CD8-positive, alpha-beta memory T cell (primary cell): Measurements from ENCODE around the gene SCG2. TPM values are rescaled to one million over a fixed set of nuclear protein-coding genes. Genes with fewer than 3 reads are reported as not detected.

ENCODE experiments used
- CTCF ChIA-PET: fragments of 350-600 bp; sonication (Branson Sonifier 250); formaldehyde crosslinking; loops from one replicate; lab custom pipeline; 2021; ENCODE audit warnings: antibody characterized with exemption; lab: Charles Lee
- POLR2A ChIA-PET: fragments of 350-600 bp; sonication (Branson Sonifier 250); formaldehyde crosslinking; loops from one replicate; lab custom pipeline; 2021; ENCODE audit warnings: antibody characterized with exemption; lab: Charles Lee
- DNase-seq, 5 donors: peaks; one replicate each; pipeline versions ENCODE4 v3.0.0 to v3.0.0-alpha.2; 2020 to 2022; ENCODE audit warnings: mixed read lengths in 1 of 5
- H3K27ac ChIP-seq: one replicate; pipeline ENCODE4 v1.7.0; 2013; ENCODE audit warnings: low read depth, mild to moderate bottlenecking, low read length, moderate library complexity
- H3K27me3 ChIP-seq: 2 replicates; pipeline ENCODE4 v1.7.0; 2013; ENCODE audit warnings: low read length, mild to moderate bottlenecking; ENCODE audit not compliant: insufficient read depth, poor library complexity, severe bottlenecking
- H3K36me3 ChIP-seq: 2 replicates; pipeline ENCODE4 v1.7.0; 2013; ENCODE audit warnings: mild to moderate bottlenecking, low read length, moderate library complexity; ENCODE audit not compliant: insufficient read depth
- H3K4me1 ChIP-seq: 2 replicates; pipeline ENCODE4 v1.7.0; 2013; ENCODE audit warnings: mild to moderate bottlenecking, low read length, moderate library complexity; ENCODE audit not compliant: insufficient read depth
- H3K4me3 ChIP-seq: 2 replicates; pipeline ENCODE4 v1.7.0; 2013; ENCODE audit warnings: mild to moderate bottlenecking, low read length
- H3K9me3 ChIP-seq: 2 replicates; pipeline ENCODE4 v1.7.0; 2013; ENCODE audit warnings: mild to moderate bottlenecking, low read length
- H3K27ac Mint-ChIP-seq, 8 donors: one replicate each; pipeline ENCODE4 v1.8.0; 2020 to 2021; ENCODE audit warnings: mixed read lengths in 8 of 8, mild to moderate bottlenecking in 6 of 8, inconsistent platforms in 3 of 8, moderate library complexity in 3 of 8
- H3K27me3 Mint-ChIP-seq, 2 donors: one replicate each; pipeline ENCODE4 v1.8.0; 2020 to 2021; ENCODE audit warnings: mixed read lengths in 2 of 2, mild to moderate bottlenecking in 1 of 2, moderate library complexity in 1 of 2
- H3K36me3 Mint-ChIP-seq, 3 donors: one replicate each; pipeline ENCODE4 v1.8.0; 2020 to 2021; ENCODE audit warnings: mixed read lengths in 3 of 3, inconsistent platforms in 1 of 3, mild to moderate bottlenecking in 1 of 3
- H3K4me1 Mint-ChIP-seq, 3 donors: one replicate each; pipeline ENCODE4 v1.8.0; 2020 to 2021; ENCODE audit warnings: mixed read lengths in 3 of 3, inconsistent platforms in 1 of 3, mild to moderate bottlenecking in 1 of 3
- H3K4me3 Mint-ChIP-seq, 7 donors: one replicate each; pipeline ENCODE4 v1.8.0; 2020 to 2021; ENCODE audit warnings: mixed read lengths in 7 of 7, mild to moderate bottlenecking in 6 of 7, moderate library complexity in 4 of 7, inconsistent platforms in 2 of 7
- H3K9me3 Mint-ChIP-seq, 5 donors: one replicate each; pipeline ENCODE4 v1.8.0; 2020 to 2022; ENCODE audit warnings: mixed read lengths in 5 of 5, mild to moderate bottlenecking in 3 of 5, moderate library complexity in 2 of 5, inconsistent platforms in 1 of 5
- polyA plus RNA-seq: library from polyadenylated mRNA; unstranded; fragments of 300-500 nt; fragmentation: Illumina TruSeq; gene quantifications from one replicate; pipeline ENCODE4 v1.2.3, GENCODE V29; 2021
- total RNA-seq, 2 experiments: library from RNA; stranded (reverse); gene quantifications; one replicate each; pipeline ENCODE4 v1.2.3, GENCODE V29; 2021

Gene SCG2, protein sequence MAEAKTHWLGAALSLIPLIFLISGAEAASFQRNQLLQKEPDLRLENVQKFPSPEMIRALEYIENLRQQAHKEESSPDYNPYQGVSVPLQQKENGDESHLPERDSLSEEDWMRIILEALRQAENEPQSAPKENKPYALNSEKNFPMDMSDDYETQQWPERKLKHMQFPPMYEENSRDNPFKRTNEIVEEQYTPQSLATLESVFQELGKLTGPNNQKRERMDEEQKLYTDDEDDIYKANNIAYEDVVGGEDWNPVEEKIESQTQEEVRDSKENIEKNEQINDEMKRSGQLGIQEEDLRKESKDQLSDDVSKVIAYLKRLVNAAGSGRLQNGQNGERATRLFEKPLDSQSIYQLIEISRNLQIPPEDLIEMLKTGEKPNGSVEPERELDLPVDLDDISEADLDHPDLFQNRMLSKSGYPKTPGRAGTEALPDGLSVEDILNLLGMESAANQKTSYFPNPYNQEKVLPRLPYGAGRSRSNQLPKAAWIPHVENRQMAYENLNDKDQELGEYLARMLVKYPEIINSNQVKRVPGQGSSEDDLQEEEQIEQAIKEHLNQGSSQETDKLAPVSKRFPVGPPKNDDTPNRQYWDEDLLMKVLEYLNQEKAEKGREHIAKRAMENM
- not detected for total RNA-seq
- not detected for polyA plus RNA-seq

DNA sequence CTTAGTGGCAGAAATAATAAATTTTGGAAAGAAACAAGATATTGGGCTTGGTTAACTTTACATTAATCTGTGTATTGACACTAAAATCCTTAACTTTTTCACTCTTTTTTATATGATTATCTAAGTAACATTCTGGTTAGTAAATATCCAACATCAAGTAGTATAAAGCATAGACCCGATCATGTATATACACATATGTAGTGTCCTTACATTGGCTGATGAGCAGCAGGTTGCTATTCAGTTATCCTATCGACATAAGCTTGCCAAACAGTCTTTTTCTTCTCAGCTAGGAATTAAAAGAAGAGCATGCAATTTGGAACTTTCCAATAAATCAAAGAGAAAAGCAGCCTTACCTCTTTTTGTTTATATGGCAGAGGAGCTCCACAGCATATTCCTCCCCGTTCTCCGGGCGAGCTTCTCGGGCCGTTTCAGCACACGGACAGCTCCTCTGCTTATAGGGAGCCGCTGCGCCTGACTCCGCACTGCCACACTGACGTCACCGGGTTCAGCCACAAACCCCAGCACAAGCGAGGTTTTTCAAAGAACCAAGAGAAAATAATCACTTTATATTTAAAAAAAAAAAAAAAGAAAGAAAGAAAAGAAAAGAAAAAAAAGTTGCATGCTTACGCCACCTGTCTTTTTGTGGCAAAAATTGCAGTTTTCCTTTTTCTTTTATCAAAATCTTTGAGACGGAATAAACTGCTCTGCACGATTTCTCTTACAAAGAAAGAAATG lies at the start of gene SCG2:
SCG2 (minus strand) TSS at position 430 of the 735 bp plus-strand sequence. CDS start 3,079 bp downstream, outside the sequence.
- no peaks in the 10 kb centered on the region for H3K36me3 ChIP-seq

GRCh38 chr2:223649554-223650533 lies 47.7 kb upstream of the SCG2 start:
- Histone ChIP-seq H3K9me3 (no peaks in the 10 kb centered on the region), H3K27ac (no peak overlapping the region), H3K4me3 (no peak overlapping the region), H3K4me1 (no peaks in the 10 kb centered on the region), H3K27me3 (no peaks in the 10 kb centered on the region), H3K36me3 (no peaks in the 10 kb centered on the region)
- Mint-ChIP-seq H3K9me3 (peaks cover 0 to 2% (median 1%) of the 10 kb centered on the region in 5 donors), H3K27ac (no peak overlapping the region), H3K27me3 (peaks cover 3 to 11% of the 10 kb centered on the region in 2 donors), H3K4me1 (no peaks in the 10 kb centered on the region), H3K4me3 (no peak overlapping the region), H3K36me3 (no peaks in the 10 kb centered on the region)
- no peak for DNase-seq
- CTCF ChIA-PET: interaction anchor here (1.3 kb wide), 1 partner anchor 9 kb away, joined by 3 read pairs; no protein-coding TSS in a partner anchor
- POLR2A ChIA-PET: no interaction called here

More for the DNA sequence above, at the start of gene SCG2:
- peak within 1 kb of the TSS in 1 of 7 donors; percentile 13 for H3K4me3 Mint-ChIP-seq
- ChIA-PET CTCF (no interaction called here), POLR2A (no interaction called here)
- H3K9me3 Mint-ChIP-seq: no peaks in the 10 kb centered on the region
- H3K27me3 ChIP-seq: no peaks in the 10 kb centered on the region
- peak in 2 of 5 donors; percentile 13 to 49 for DNase-seq
- no peaks in the 10 kb centered on the region for H3K36me3 Mint-ChIP-seq
- no peak within 1 kb of the TSS for H3K27ac ChIP-seq
- H3K4me1 ChIP-seq: no peaks in the 10 kb centered on the region
- no peak within 1 kb of the TSS for H3K4me3 ChIP-seq
- no peaks in the 10 kb centered on the region for H3K9me3 ChIP-seq
- peaks cover 6 to 16% of the 10 kb centered on the region in 2 donors for H3K27me3 Mint-ChIP-seq
- peaks cover 0 to 8% (median 0%) of the 10 kb centered on the region in 3 donors for H3K4me1 Mint-ChIP-seq
- H3K27ac Mint-ChIP-seq: no peak within 1 kb of the TSS

DNA sequence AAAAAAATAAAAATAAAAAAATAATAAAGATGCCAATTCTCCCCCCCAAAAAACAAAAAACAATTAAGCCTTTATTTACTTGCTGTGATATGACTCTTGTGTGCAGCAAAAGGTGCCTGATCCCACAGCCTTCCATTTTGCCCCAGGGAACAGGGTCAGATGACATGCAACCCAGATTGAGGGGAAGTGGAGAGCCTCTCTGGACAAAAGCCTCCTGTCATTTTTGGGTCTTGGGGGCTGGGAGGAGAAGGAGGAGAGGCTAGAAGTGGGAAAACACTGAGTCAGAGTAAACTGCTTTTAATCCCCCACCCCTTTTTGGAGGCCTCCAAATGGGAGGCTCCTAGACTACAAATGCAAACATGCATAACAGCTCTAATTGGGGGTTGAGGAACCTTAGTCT lies 46.6 kb upstream of the SCG2 start:
- Mint-ChIP-seq H3K27ac (no peak overlapping the region), H3K36me3 (no peaks in the 10 kb centered on the region), H3K4me3 (no peak overlapping the region), H3K9me3 (peaks cover 0 to 2% (median 0%) of the 10 kb centered on the region in 5 donors), H3K27me3 (peaks cover 2 to 5% of the 10 kb centered on the region in 2 donors), H3K4me1 (no peaks in the 10 kb centered on the region)
- ChIA-PET CTCF (interaction anchor here (1.3 kb wide), 1 partner anchor 8 kb away, joined by 3 read pairs; no protein-coding TSS in a partner anchor), POLR2A (no interaction called here)
- Histone ChIP-seq H3K9me3 (no peaks in the 10 kb centered on the region), H3K27me3 (no peaks in the 10 kb centered on the region), H3K27ac (no peak overlapping the region), H3K36me3 (no peaks in the 10 kb centered on the region), H3K4me3 (no peak overlapping the region), H3K4me1 (no peaks in the 10 kb centered on the region)
- no peak for DNase-seq

- POLR2A ChIA-PET: no interaction called here
- peaks cover 2 to 3% of the 10 kb centered on the region in 2 donors for H3K27me3 Mint-ChIP-seq
- CTCF ChIA-PET: no interaction called here
Measured at GRCh38 chr2:223647258-223647952, 45.2 kb upstream of the SCG2 start.

GRCh38 chr2:223644136-223644535 lies 42.0 kb upstream of the SCG2 start:
- no peaks in the 10 kb centered on the region for H3K9me3 ChIP-seq
- ChIA-PET CTCF (no interaction called here), POLR2A (no interaction called here)
- H3K27ac ChIP-seq: no peak overlapping the region
- Mint-ChIP-seq H3K9me3 (no peaks in the 10 kb centered on the region), H3K36me3 (no peaks in the 10 kb centered on the region), H3K27ac (no peak overlapping the region), H3K4me1 (no peaks in the 10 kb centered on the region), H3K4me3 (no peak overlapping the region), H3K27me3 (peaks cover 2 to 3% of the 10 kb centered on the region in 2 donors)
- H3K36me3 ChIP-seq: no peaks in the 10 kb centered on the region
- no peaks in the 10 kb centered on the region for H3K27me3 ChIP-seq
- no peak overlapping the region for H3K4me3 ChIP-seq
- H3K4me1 ChIP-seq: no peaks in the 10 kb centered on the region
- DNase-seq: no peak

More at GRCh38 chr2:223647258-223647952, 45.2 kb upstream of the SCG2 start:
- no peaks in the 10 kb centered on the region for H3K4me1 Mint-ChIP-seq
- no peaks in the 10 kb centered on the region for H3K27me3 ChIP-seq
- no peaks in the 10 kb centered on the region for H3K9me3 ChIP-seq
- no peaks in the 10 kb centered on the region for H3K4me1 ChIP-seq
- H3K4me3 Mint-ChIP-seq: no peak overlapping the region
- H3K27ac ChIP-seq: no peak overlapping the region
- H3K4me3 ChIP-seq: no peak overlapping the region
- DNase-seq: no peak
- H3K36me3 ChIP-seq: no peaks in the 10 kb centered on the region
- H3K27ac Mint-ChIP-seq: no peak overlapping the region
- H3K9me3 Mint-ChIP-seq: peaks cover 0 to 2% (median 0%) of the 10 kb centered on the region in 5 donors
- no peaks in the 10 kb centered on the region for H3K36me3 Mint-ChIP-seq

DNA sequence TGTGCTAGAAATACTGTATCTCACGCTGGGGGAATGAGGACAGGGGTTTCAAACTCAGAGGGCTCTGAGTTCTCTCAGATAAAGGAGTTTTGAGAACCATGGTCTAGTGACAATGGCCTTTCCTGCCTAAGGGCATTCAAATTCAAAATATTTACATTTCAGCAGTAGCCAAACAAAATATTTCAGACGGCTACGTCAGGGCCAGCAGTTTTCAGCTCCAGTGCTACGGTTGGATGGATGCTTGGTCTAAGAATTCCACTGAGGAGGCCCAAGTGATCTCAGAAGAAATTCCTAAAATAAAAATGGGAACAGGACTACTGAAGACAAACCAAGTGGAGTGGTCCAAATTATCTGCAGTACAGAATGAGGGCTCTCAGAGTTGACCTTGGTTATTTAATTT lies 41.1 kb upstream of the SCG2 start:
- Histone ChIP-seq H3K9me3 (no peaks in the 10 kb centered on the region), H3K4me3 (no peak overlapping the region), H3K36me3 (no peaks in the 10 kb centered on the region), H3K4me1 (no peaks in the 10 kb centered on the region), H3K27ac (no peak overlapping the region), H3K27me3 (no peaks in the 10 kb centered on the region)
- H3K9me3 Mint-ChIP-seq: no peaks in the 10 kb centered on the region
- CTCF ChIA-PET: no interaction called here
- H3K36me3 Mint-ChIP-seq: no peaks in the 10 kb centered on the region
- H3K4me1 Mint-ChIP-seq: no peaks in the 10 kb centered on the region
- no peak overlapping the region for H3K4me3 Mint-ChIP-seq
- peaks cover 2 to 3% of the 10 kb centered on the region in 2 donors for H3K27me3 Mint-ChIP-seq
- POLR2A ChIA-PET: no interaction called here
- no peak for DNase-seq
- H3K27ac Mint-ChIP-seq: peak overlapping the region in 1 of 8 donors; percentile 24

DNA sequence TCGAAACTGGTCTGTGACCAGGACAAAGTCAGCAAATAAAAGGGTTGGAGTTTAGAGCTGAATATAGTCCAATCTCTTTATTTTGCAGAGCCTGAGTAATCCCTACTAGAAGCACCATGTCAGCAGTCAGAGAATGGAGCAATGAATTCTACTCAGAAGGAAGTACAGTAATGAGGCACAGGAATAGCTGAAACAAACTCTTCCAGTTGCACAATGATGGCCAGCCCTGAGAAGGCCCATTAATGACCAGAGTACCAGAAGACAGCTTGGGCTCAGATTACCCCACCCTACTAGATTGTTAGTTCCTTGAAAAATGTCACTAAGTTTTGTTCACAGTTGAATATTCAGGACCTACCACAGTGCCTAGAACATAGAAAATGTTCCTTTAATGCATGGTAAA lies 40.3 kb upstream of the SCG2 start:
- Histone ChIP-seq H3K4me1 (no peaks in the 10 kb centered on the region), H3K27me3 (no peaks in the 10 kb centered on the region), H3K4me3 (no peak overlapping the region), H3K27ac (no peak overlapping the region), H3K36me3 (no peaks in the 10 kb centered on the region), H3K9me3 (no peaks in the 10 kb centered on the region)
- POLR2A ChIA-PET: no interaction called here
- no peak for DNase-seq
- Mint-ChIP-seq H3K27ac (no peak overlapping the region), H3K4me1 (no peaks in the 10 kb centered on the region), H3K36me3 (no peaks in the 10 kb centered on the region), H3K27me3 (peaks cover 2 to 3% of the 10 kb centered on the region in 2 donors), H3K9me3 (no peaks in the 10 kb centered on the region), H3K4me3 (no peak overlapping the region)
- CTCF ChIA-PET: no interaction called here
